Effector memory CD8-positive, alpha-beta T cell (primary cell): ENCODE measurements around the gene ADCY7.

ENCODE experiments used
- ATAC-seq: fragments of 150-1000 bp; cut with Tn5 transposase; replicated peaks from 2 replicates; pipeline ENCODE4 v1.10.0; 2021; ENCODE audit warnings: mild to moderate bottlenecking, moderate library complexity
- DNase-seq, 3 experiments: peaks; one replicate each; pipeline ENCODE4 v3.0.0; 2021
- H3K27ac Mint-ChIP-seq, 2 donors: one replicate each; pipeline ENCODE4 v1.8.0; 2022; ENCODE audit warnings: mild to moderate bottlenecking in 2 of 2, mixed read lengths in 2 of 2, moderate library complexity in 2 of 2
- H3K27me3 Mint-ChIP-seq, 2 donors: one replicate each; pipeline ENCODE4 v1.8.0; 2022; ENCODE audit warnings: mixed read lengths in 2 of 2
- H3K36me3 Mint-ChIP-seq: one replicate; pipeline ENCODE4 v1.8.0; 2022; ENCODE audit warnings: mild to moderate bottlenecking, moderate library complexity, mixed read lengths; ENCODE audit not compliant: insufficient read depth
- H3K4me1 Mint-ChIP-seq, 2 donors: one replicate each; pipeline ENCODE4 v1.8.0; 2022; ENCODE audit warnings: low read depth in 2 of 2, mixed read lengths in 2 of 2
- H3K4me3 Mint-ChIP-seq, 2 donors: one replicate each; pipeline ENCODE4 v1.8.0; 2022; ENCODE audit warnings: mild to moderate bottlenecking in 2 of 2, mixed read lengths in 2 of 2, moderate library complexity in 2 of 2
- H3K9me3 Mint-ChIP-seq, 2 donors: one replicate each; pipeline ENCODE4 v1.8.0; 2022; ENCODE audit warnings: mixed read lengths in 2 of 2

The ADCY7 gene

DNA sequence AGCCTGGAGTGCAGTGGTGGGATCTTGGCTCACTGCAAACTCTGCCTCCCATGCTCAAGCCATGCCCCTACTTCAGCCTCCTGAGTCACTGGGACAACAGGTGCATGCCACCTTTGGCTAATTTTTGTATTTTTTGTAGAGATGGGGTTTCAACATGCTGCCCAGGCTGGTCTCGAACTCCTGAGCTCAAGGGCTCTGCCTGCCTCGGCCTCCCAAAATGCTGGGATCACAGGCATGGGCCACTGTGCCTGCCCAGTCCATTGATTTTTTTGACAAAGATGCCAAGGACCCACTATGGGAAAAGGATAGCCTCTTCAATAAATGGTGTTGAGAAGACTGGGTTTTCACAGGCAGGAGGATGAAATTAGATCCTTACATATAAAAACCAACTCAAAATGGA lies 10.8 kb upstream of the ADCY7 start:
- peaks cover 0 to 4% of the 10 kb centered on the region in 2 donors for H3K4me1 Mint-ChIP-seq
- peaks cover 0 to 10% of the 10 kb centered on the region in 2 donors for H3K27me3 Mint-ChIP-seq
- H3K27ac Mint-ChIP-seq, result no peak overlapping the region

DNA sequence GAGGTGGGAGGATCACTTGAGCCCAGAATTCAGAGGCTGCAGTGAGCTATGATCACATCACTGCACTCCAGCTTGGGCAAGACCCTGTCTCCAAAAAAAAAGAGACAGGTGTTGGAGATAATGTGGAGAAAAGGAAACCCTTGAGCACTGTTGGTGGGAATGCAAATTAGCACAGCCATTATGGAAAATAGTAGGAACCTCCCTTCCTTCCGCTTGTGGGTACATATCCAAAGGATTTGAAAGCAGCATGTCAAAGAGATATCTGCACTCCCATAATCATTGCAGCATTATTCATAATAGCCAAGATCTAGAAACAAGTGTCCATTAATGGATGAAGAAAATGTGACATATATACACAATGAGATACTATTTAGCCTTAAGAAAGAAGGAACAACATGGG lies 9.7 kb upstream of the ADCY7 start:
- Mint-ChIP-seq H3K4me1 (peaks cover 0 to 4% of the 10 kb centered on the region in 2 donors), H3K27ac (no peak overlapping the region), H3K4me3 (no peak overlapping the region), H3K36me3 (no peaks in the 10 kb centered on the region), H3K27me3 (peaks cover 0 to 10% of the 10 kb centered on the region in 2 donors), H3K9me3 (no peaks in the 10 kb centered on the region)
- no peak for DNase-seq
- no peak for ATAC-seq

More for the DNA sequence above, 10.8 kb upstream of the ADCY7 start:
- Mint-ChIP-seq H3K9me3 (no peaks in the 10 kb centered on the region), H3K4me3 (no peak overlapping the region), H3K36me3 (no peaks in the 10 kb centered on the region)
- DNase-seq (no peak), ATAC-seq (no peak)

DNA sequence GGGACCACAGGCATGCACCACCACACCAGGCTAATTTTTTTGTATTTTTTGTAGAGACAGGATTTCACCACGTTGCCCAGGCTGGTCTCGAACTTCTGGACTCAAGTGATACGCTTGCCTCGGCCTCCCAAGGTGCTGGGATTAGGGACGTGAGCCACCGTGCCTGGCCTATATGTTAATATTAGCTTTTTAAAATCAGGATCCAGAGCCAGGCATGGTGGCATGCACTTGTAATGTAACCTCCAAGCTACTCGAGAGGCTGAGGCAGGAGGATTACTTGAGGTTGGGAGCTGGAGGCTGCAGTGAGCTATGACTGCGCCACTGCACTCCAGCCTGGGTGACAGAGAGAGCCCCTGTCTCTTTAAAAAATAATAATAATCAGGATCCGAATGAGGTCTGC lies 8.5 kb upstream of the ADCY7 start:
- DNase-seq, result no peak
- ATAC-seq, result no peak
- Mint-ChIP-seq H3K4me3 (no peak overlapping the region), H3K4me1 (peaks cover 0 to 4% of the 10 kb centered on the region in 2 donors), H3K9me3 (no peaks in the 10 kb centered on the region), H3K36me3 (no peaks in the 10 kb centered on the region), H3K27ac (peak overlapping the region in 1 of 2 donors; percentile 46), H3K27me3 (peaks cover 0 to 10% of the 10 kb centered on the region in 2 donors)

- no peaks in the 10 kb centered on the region for H3K36me3 Mint-ChIP-seq
- H3K4me3 Mint-ChIP-seq, result no peak overlapping the region
- ATAC-seq (no peak), DNase-seq (no peak)
- H3K9me3 Mint-ChIP-seq, result no peaks in the 10 kb centered on the region
- no peak overlapping the region for H3K27ac Mint-ChIP-seq
- peaks cover 12 to 16% of the 10 kb centered on the region in 2 donors for H3K4me1 Mint-ChIP-seq
- peaks cover 0 to under 1% of the 10 kb centered on the region in 2 donors for H3K27me3 Mint-ChIP-seq
These were observed 6.8 kb upstream of the ADCY7 start for GRCh38 chr16:50259334-50260205.

DNA sequence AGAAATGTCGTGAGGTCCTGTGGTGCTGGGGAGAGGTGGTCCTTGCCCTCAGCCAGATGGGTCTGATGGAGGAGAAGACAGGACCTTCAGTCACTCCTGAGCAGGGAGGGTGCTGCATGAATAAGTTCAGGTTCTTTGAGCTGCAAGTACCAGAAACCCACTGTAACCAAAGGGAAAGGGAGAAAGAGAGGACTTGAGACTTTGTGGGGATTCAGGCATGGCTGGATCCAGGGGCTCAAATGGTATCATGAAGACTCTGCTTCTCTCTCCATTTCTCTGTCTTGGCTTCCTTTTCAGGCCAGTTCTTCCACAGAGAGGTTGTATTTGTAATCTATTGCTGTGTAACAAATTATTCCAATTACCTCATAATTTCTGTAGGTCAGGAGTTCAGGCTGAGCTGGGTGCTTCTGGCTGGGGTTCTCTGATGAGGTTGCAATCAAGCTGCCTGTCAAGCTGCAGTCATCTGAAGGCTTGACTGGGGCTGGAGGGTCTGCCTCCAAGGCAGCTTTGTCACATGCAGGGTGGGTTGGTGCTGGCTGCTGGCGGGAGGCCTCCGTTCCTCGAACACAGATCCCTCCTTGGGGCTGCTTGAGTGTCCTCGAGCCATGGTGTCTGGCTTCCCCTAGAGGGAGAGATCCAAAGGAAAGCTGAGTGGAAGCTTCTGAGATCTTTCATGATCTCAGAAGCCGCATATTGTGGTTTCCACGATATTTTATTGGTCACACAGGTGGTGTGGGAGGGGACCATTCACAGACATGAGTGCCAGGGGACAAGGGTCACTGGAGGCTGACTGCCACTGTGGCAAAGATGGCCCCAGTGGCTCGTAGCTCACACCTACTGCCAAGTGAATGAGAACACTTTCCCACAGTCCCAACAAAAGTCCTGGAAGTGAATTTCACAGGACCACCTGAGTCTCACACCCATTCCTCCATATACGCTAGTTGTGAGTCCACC lies 5.9 kb upstream of the ADCY7 start:
- Mint-ChIP-seq H3K9me3 (no peaks in the 10 kb centered on the region), H3K36me3 (no peaks in the 10 kb centered on the region), H3K4me1 (peaks cover 21 to 25% of the 10 kb centered on the region in 2 donors), H3K27me3 (no peaks in the 10 kb centered on the region), H3K4me3 (no peak overlapping the region), H3K27ac (peak overlapping the region in 1 of 2 donors; percentile 65)
- no peak for DNase-seq
- no peak for ATAC-seq

- peaks cover 1% of the 10 kb centered on the region for H3K36me3 Mint-ChIP-seq
- H3K27ac Mint-ChIP-seq, result no peak overlapping the region
- H3K4me1 Mint-ChIP-seq, result peaks cover 27 to 32% of the 10 kb centered on the region in 2 donors
- ATAC-seq (no peak), DNase-seq (no peak)
- no peaks in the 10 kb centered on the region for H3K9me3 Mint-ChIP-seq
- no peak overlapping the region for H3K4me3 Mint-ChIP-seq
- no peaks in the 10 kb centered on the region for H3K27me3 Mint-ChIP-seq
These were observed 5.1 kb upstream of the ADCY7 start for GRCh38 chr16:50261160-50261706.

DNA sequence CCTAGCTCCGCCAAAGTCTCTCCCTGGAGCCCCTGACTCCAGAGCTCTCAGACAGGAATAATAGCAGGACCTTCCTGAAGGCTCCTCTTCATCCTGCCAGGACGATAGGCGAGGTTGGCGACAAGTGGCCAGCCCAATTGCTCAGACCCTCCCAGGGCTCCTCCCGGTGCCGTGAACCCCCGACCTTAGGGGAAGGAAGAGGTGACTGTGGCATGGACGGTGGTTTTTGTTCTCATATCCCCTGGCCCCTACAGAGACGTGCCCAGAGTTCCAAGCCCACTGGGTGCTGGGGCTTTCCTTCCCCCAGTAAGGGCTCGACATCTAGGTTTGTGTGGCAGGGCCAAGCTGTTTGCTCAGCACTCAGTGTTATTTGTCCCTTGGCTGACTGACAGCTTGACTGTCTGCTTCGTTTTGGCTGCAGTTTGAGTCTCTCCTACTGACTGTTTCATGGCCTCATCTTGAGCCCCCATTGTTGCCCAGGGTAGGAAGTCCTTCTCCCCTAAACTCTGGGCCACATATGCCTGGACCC lies 4.6 kb upstream of the ADCY7 start:
- Mint-ChIP-seq H3K4me3 (no peak overlapping the region), H3K27ac (peak overlapping the region in 1 of 2 donors; percentile 32)
- no peak for ATAC-seq

DNA sequence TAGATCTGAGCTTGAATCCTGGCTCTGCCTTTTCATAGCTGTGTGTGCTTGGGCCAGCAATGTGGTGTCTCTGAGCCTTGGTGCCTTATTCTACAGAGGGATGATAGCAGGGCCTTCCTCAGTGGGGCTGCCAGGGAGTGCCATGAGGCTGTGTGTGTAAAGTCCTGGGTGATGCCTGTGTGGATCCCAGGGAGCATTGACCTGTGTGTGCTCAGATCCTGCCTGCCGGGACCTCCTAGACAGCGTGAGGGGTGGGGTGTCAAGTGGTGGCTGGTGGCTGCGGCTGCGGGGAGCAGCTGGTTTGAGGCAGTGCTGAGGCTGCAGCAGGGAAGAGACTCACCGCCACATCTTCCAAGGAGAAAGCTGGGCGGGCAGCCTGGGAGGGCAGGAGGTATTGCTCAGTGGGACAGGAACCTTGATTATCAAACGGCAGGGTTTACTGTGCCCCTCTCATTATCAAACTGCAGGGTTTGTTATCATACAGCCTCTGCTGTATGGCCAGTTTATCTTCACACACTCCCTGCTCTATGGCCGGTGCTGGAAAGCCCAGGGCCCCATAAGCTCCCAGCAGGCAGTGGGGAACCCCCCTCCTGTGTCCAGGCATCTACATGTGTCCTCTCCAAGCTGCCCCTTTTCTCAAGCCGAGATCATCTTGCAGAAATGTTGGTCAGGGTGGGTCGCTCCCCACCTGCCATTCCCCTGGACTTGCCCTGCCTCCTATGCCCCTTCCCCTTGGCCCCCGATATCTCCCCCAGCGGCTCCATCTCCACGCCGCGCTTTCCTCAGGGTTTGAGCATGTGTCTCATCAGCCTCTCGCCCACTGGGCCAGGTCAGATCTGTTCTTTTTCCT lies 3.1 kb upstream of the ADCY7 start:
- peak overlapping the region in 1 of 2 donors; percentile 25 for H3K4me3 Mint-ChIP-seq
- peaks cover 34 to 47% of the 10 kb centered on the region in 2 donors for H3K4me1 Mint-ChIP-seq

More for the DNA sequence above, 4.6 kb upstream of the ADCY7 start:
- no peaks in the 10 kb centered on the region for H3K27me3 Mint-ChIP-seq
- H3K9me3 Mint-ChIP-seq, result no peaks in the 10 kb centered on the region
- no peak for DNase-seq
- peaks cover 27 to 35% of the 10 kb centered on the region in 2 donors for H3K4me1 Mint-ChIP-seq
- peaks cover 5% of the 10 kb centered on the region for H3K36me3 Mint-ChIP-seq

DNA sequence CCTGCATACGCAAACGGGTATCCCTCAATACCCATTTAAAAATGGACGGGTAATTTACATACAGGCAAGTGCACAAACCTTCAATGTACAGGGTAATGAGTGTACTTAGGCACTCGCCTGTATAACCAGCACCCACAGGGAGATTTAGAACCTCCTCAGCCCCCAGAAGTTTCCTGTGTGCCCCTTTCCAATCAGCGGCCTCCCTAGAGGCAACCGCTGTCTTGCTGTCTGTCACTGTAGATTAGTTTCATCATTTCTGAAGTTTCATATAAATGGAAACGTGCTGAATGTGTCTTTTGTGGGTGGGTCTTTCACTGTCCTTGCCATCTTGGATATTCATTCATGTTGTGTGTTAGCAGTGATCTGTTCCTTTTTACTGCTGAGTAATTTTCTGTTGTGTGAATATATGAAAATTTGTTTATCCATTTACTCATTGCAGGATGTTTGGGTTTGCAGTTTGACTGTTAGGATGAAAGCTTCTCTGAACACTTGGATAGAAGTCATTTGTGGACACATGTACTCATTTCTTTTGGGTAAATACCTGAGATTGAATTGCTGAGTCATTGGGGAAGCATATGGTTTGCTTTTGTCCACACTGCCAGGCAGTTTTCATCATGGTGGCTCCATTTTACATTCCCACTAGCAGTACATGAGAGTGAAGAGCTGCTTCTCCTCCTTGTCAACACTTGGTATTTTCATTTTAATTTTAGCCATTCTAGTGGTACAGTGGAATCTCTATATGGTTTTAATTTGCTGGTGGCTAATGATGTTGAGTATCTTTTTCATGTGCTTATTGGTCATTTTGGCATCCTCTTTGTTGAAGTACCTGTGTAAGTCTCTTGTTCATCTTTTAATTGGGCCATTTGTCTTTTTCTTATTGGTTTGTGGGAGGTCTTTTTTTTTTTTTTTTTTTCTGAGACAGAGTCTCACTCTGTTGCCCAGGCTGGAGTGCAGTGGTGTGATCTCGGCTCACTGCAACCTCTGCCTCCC lies 2.1 kb upstream of the ADCY7 start:
- ATAC-seq (no peak), DNase-seq (no peak)
- no peaks in the 10 kb centered on the region for H3K9me3 Mint-ChIP-seq
- H3K27ac Mint-ChIP-seq, result peak overlapping the region in 1 of 2 donors; percentile 65
- H3K4me3 Mint-ChIP-seq, result peak overlapping the region; percentile 25 to 96
- no peaks in the 10 kb centered on the region for H3K27me3 Mint-ChIP-seq
- peaks cover 5% of the 10 kb centered on the region for H3K36me3 Mint-ChIP-seq
- peaks cover 43 to 57% of the 10 kb centered on the region in 2 donors for H3K4me1 Mint-ChIP-seq

More for the DNA sequence above, 3.1 kb upstream of the ADCY7 start:
- H3K36me3 Mint-ChIP-seq, result peaks cover 5% of the 10 kb centered on the region
- no peak for ATAC-seq
- DNase-seq, result no peak
- H3K27me3 Mint-ChIP-seq, result no peaks in the 10 kb centered on the region
- peak overlapping the region in 1 of 2 donors; percentile 32 for H3K27ac Mint-ChIP-seq
- no peaks in the 10 kb centered on the region for H3K9me3 Mint-ChIP-seq

- H3K27me3 Mint-ChIP-seq, result no peaks in the 10 kb centered on the region
- no peaks in the 10 kb centered on the region for H3K9me3 Mint-ChIP-seq
- peak overlapping the region; percentile 92 to 95 for H3K27ac Mint-ChIP-seq
- peak overlapping the region; percentile 90 to 96 for H3K4me3 Mint-ChIP-seq
- DNase-seq (no peak), ATAC-seq (peak; percentile 28)
- H3K4me1 Mint-ChIP-seq, result peaks cover 54 to 67% of the 10 kb centered on the region in 2 donors
- H3K36me3 Mint-ChIP-seq, result peaks cover 5% of the 10 kb centered on the region
These were observed 1.1 kb upstream of the ADCY7 start for GRCh38 chr16:50265260-50265659.

- peaks cover 5% of the 10 kb centered on the region for H3K36me3 Mint-ChIP-seq
- H3K27me3 Mint-ChIP-seq, result no peaks in the 10 kb centered on the region
- ATAC-seq, result no peak
- no peak for DNase-seq
- H3K4me3 Mint-ChIP-seq, result peak overlapping the region; percentile 90 to 96
- H3K4me1 Mint-ChIP-seq, result peaks cover 56 to 70% of the 10 kb centered on the region in 2 donors
- H3K9me3 Mint-ChIP-seq, result no peaks in the 10 kb centered on the region
- peak overlapping the region; percentile 92 to 95 for H3K27ac Mint-ChIP-seq
These were observed 525 bp upstream of the ADCY7 start for GRCh38 chr16:50265716-50266336.
